H1 (cell line): Measurements from ENCODE around the gene ARHGEF19.

Experiments used
- EP300 ChIP-seq, 2 experiments: IDR thresholded peaks; 1 replicate in 1 of 2; 2 replicates in 1 of 2; pipeline ENCODE4 v1.6.1; 2011 to 2012; ENCODE audit warnings: low read depth in 2 of 2, low read length in 2 of 2, mild to moderate bottlenecking in 2 of 2, borderline replicate concordance in 1 of 2, inconsistent platforms in 1 of 2, moderate library complexity in 1 of 2
- EZH2 ChIP-seq: fragments of 200-600 bp; sonication (generic); IDR thresholded peaks from 2 replicates; pipeline ENCODE4 v1.7.1; 2012; ENCODE audit warnings: low read depth, mild to moderate bottlenecking, moderate library complexity, low read length, inconsistent platforms; ENCODE audit not compliant: severe bottlenecking
- GABPA ChIP-seq: IDR thresholded peaks from 2 replicates; pipeline ENCODE4 v1.6.1; 2011; ENCODE audit warnings: mild to moderate bottlenecking, low read length, moderate library complexity, borderline replicate concordance; ENCODE audit not compliant: insufficient read depth
- POLR2A ChIP-seq, 2 experiments: IDR thresholded peaks; 1 replicate in 1 of 2; 2 replicates in 1 of 2; pipeline ENCODE4 v1.6.1; 2011; ENCODE audit warnings: low read depth in 2 of 2, low read length in 2 of 2, mild to moderate bottlenecking in 2 of 2; ENCODE audit errors: control extremely low read depth in 1 of 2
- TF ChIP-seq, protein P1 (sequence below), 3 experiments: IDR thresholded peaks; 1 replicate in 2 of 3; 2 replicates in 1 of 3; pipeline versions ENCODE4 v1.5.1 to v1.6.1; 2011; ENCODE audit warnings: low read length in 3 of 3, mild to moderate bottlenecking in 3 of 3, inconsistent platforms in 2 of 3, low read depth in 1 of 3, moderate library complexity in 1 of 3; ENCODE audit not compliant: insufficient read depth in 1 of 3; ENCODE audit errors: control extremely low read depth in 1 of 3

DNA sequence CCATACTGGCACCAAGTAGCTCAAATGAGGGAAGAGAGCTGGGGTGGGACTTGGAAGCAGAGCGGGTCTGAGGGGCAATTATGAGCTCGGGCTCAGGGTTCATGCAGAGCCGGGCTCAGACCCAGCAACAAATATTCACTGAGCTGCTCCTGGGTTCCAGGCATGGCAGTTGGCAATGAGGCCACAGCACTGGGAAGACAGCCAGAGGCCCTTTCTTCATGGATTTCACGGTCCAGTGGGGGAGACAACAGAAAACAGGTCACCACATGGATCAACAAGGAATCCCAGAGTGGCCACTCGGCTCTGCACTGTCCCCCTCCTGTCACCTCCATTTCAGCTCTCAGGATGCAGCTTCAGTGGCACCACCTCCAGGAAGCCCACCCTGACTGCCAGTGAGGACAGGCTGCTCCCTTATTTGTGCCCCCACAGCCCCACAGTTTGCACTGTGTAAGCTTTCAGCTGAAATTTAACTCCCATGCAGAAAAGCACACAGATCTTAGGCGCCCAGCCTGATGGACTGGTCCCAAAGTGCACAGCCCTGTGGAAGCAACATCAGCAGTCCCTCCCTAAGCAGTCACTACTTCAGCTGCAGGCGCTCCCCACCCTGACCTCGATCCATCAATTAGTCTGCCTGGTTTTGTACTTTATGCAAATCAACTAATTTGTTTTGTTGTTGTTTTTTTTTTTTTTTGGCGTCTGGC is 22.4 kb downstream of the ARHGEF19 start:
- no peak for TF ChIP-seq EZH2
- TF ChIP-seq, protein P1, sequence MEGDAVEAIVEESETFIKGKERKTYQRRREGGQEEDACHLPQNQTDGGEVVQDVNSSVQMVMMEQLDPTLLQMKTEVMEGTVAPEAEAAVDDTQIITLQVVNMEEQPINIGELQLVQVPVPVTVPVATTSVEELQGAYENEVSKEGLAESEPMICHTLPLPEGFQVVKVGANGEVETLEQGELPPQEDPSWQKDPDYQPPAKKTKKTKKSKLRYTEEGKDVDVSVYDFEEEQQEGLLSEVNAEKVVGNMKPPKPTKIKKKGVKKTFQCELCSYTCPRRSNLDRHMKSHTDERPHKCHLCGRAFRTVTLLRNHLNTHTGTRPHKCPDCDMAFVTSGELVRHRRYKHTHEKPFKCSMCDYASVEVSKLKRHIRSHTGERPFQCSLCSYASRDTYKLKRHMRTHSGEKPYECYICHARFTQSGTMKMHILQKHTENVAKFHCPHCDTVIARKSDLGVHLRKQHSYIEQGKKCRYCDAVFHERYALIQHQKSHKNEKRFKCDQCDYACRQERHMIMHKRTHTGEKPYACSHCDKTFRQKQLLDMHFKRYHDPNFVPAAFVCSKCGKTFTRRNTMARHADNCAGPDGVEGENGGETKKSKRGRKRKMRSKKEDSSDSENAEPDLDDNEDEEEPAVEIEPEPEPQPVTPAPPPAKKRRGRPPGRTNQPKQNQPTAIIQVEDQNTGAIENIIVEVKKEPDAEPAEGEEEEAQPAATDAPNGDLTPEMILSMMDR (IDR thresholded peaks at IDR 0.05; ENCODE audit: control extremely low read depth in 1 of 3, insufficient read depth in 1 of 3, low read depth in 1 of 3, low read length in 3 of 3): no peak
- no peak for TF ChIP-seq POLR2A (IDR thresholded peaks at IDR 0.05; ENCODE audit: control extremely low read depth in 1 of 2, low read depth in 2 of 2, low read length in 2 of 2)
- no peak for TF ChIP-seq GABPA
- TF ChIP-seq EP300 (IDR thresholded peaks at IDR 0.05; ENCODE audit: borderline replicate concordance in 1 of 2, low read depth in 2 of 2, low read length in 2 of 2): no peak
